Measurements from ENCODE around the gene DLG2. TPM values are rescaled to one million over a fixed set of nuclear protein-coding genes. Genes with fewer than 3 reads are reported as not detected.

The DLG2 gene
- total RNA-seq, 1 donor from 2014 or later: 6.7 TPM

DNA sequence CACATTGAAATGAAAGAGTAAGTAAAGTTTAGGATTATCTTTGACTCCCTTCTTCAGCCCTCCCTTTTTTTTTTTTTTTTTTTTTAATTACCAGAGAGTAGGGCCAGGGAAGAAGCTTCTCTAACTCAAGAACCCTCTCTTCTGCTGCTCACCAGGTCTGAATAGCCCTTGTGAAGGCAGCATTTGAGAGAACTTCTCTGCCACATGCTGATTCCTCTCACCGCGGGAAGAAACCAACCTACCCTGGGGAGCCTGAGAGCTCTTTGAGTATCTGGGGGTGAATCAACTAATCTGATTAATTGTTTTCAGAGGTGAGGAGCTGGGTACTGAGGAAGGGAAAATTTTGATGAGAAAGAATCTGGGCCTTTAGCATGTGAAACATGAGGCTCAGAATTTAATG, 1906.5 kb downstream of the DLG2 start:
- Mint-ChIP-seq H3K36me3 (no peaks in the 10 kb centered on the region), H3K9me3 (peaks cover 10% of the 10 kb centered on the region), H3K27ac (no peak overlapping the region), H3K27me3 (ENCODE audit: low read depth) (no peaks in the 10 kb centered on the region), H3K4me1 (peaks cover 25% of the 10 kb centered on the region), H3K4me3 (no peak overlapping the region)
- no peak for DNase-seq (ENCODE audit: low spot score in 2 of 2, unreplicated experiment in 2 of 2)
- TF ChIP-seq CTCF (IDR thresholded peaks at IDR 0.05; ENCODE audit: unreplicated experiment): no peak

GRCh38 chr11:83717537-83717936, 1909.6 kb downstream of the DLG2 start:
- Mint-ChIP-seq H3K4me1 (peaks cover 8% of the 10 kb centered on the region), H3K27me3 (ENCODE audit: low read depth) (no peaks in the 10 kb centered on the region), H3K4me3 (no peak overlapping the region), H3K27ac (no peak overlapping the region), H3K9me3 (peaks cover 10% of the 10 kb centered on the region), H3K36me3 (no peaks in the 10 kb centered on the region)
- TF ChIP-seq CTCF (IDR thresholded peaks at IDR 0.05; ENCODE audit: unreplicated experiment): no peak
- DNase-seq (ENCODE audit: low spot score in 2 of 2, unreplicated experiment in 2 of 2): no peak

DNA sequence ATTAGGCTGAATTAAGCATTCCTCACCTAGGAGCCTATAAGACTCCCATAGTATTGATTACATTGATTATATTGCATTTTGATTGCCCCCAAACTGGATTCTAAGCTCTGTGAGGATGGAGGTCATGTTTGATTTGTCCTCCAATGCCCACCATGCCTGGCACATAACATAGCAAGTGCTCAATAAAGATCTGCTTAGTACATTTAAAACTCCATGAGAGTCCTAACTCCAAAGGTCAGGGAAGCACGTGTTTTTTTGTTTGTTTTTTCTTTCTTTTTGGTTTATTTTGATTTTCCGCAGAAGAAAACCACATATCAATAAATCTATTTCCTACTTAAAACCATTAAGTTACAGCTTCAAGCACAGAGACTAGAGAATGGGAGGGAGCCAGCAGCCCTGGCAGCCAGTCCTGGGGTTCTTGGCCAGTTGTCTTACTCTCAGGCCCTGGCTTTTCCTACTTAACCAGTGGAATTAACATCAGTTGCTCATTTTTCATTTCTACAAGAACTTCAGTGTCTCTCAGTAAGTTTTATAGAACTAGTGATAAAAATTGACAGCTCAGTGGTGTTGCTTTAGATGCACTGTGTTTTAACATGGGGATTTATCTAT, 1911.1 kb downstream of the DLG2 start:
- peaks cover 4% of the 10 kb centered on the region for H3K4me1 Mint-ChIP-seq
- no peak for TF ChIP-seq CTCF (IDR thresholded peaks at IDR 0.05; ENCODE audit: unreplicated experiment)
- H3K27me3 Mint-ChIP-seq (ENCODE audit: low read depth): no peaks in the 10 kb centered on the region

DNA sequence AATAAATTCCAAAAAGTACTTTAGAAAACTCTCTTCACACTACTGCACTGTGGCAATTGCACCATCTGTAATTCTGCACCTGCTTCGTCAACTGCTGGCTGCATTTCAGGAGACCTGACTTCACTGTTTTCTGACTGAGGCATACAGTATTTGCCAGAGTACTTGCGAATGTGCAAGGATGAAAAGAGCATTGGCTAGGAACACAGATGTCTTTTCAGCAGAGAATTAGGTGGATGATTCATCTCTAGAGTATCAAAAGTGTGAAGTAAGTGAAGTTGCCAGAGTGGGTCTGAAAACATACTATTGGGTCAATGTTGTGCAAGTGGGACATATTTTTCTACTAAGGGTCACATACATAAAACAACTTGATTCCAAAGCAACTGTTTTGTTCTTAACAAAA, 1913.4 kb downstream of the DLG2 start:
- Mint-ChIP-seq H3K27ac (no peak overlapping the region), H3K4me3 (no peak overlapping the region), H3K27me3 (ENCODE audit: low read depth) (no peaks in the 10 kb centered on the region), H3K9me3 (peaks cover 10% of the 10 kb centered on the region), H3K36me3 (no peaks in the 10 kb centered on the region), H3K4me1 (peaks cover 4% of the 10 kb centered on the region)
- no peak for TF ChIP-seq CTCF (IDR thresholded peaks at IDR 0.05; ENCODE audit: unreplicated experiment)
- DNase-seq (ENCODE audit: low spot score in 2 of 2, unreplicated experiment in 2 of 2): no peak

More for the DNA sequence above, 1911.1 kb downstream of the DLG2 start:
- Mint-ChIP-seq H3K36me3 (no peaks in the 10 kb centered on the region), H3K9me3 (peaks cover 10% of the 10 kb centered on the region), H3K27ac (no peak overlapping the region), H3K4me3 (no peak overlapping the region)
- no peak for DNase-seq (ENCODE audit: low spot score in 2 of 2, unreplicated experiment in 2 of 2)

- no peak overlapping the region for H3K4me3 Mint-ChIP-seq
- H3K27ac Mint-ChIP-seq: no peak overlapping the region
- no peak for TF ChIP-seq CTCF (IDR thresholded peaks at IDR 0.05; ENCODE audit: unreplicated experiment)
- no peak for DNase-seq (ENCODE audit: low spot score in 2 of 2, unreplicated experiment in 2 of 2)
- no peaks in the 10 kb centered on the region for H3K36me3 Mint-ChIP-seq
- H3K4me1 Mint-ChIP-seq: peaks cover 4% of the 10 kb centered on the region
- no peaks in the 10 kb centered on the region for H3K27me3 Mint-ChIP-seq (ENCODE audit: low read depth)
- peaks cover 3% of the 10 kb centered on the region for H3K9me3 Mint-ChIP-seq
Measured at GRCh38 chr11:83711106-83711527, 1916.0 kb downstream of the DLG2 start.

DNA sequence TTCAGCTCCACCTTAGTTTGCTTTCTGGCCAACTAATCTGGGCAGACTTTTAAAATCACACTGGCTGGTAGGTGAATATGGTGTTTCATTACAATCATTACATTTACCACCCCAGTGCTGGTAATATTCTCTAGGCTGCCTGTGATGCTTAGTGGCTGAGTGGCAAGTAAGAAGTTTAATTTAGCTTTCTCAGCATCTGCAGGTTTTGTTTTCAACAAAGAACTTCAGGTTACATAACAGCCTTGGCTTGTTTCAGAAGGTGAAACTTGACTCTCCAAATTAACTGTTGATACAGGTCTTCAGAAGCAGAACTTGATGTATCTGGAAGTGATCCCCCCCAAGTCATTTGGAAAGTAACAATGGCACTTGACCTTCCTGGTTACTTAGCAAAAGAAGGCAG, 1917.7 kb downstream of the DLG2 start:
- Mint-ChIP-seq H3K27ac (no peak overlapping the region), H3K4me3 (no peak overlapping the region), H3K36me3 (no peaks in the 10 kb centered on the region), H3K4me1 (peaks cover 4% of the 10 kb centered on the region), H3K9me3 (no peaks in the 10 kb centered on the region), H3K27me3 (ENCODE audit: low read depth) (no peaks in the 10 kb centered on the region)
- DNase-seq (ENCODE audit: low spot score in 2 of 2, unreplicated experiment in 2 of 2): no peak
- TF ChIP-seq CTCF (IDR thresholded peaks at IDR 0.05; ENCODE audit: unreplicated experiment): no peak

Data from mesothelial cell of epicardium (in vitro differentiated cells).